HEK293 (cell line): ENCODE measurements around the gene TBC1D14.
A peak's percentile ranks its signal among the peaks of the same experiment; 100 is the strongest.

Source experiments
- CTCF ChIA-PET: fragments of 350-600 bp; formaldehyde crosslinking; extraction: SDS; loops from one replicate; lab custom pipeline; 2021; ENCODE audit warnings: antibody characterized with exemption; lab: Yijun Ruan, JAX
- POLR2A ChIA-PET: fragments of 300-600 bp; formaldehyde crosslinking; extraction: SDS; loops from one replicate; lab custom pipeline; 2020; ENCODE audit warnings: antibody characterized with exemption, inconsistent platforms; lab: Yijun Ruan, JAX
- H3K27ac ChIP-seq: fragments of 200-500 bp; sonication (Bioruptor generic); 2 replicates; pipeline ENCODE4 v1.5.1; 2014; ENCODE audit warnings: low read depth, low read length, control low read depth, inconsistent platforms; ENCODE audit errors: extremely low read depth
- H3K36me3 ChIP-seq, 2 experiments: fragments of 200-500 bp in 1 of 2; sonication (Bioruptor generic) in 1 of 2; 1 replicate in 1 of 2; 2 replicates in 1 of 2; pipeline ENCODE4 v1.5.1; 2014 to 2017; ENCODE audit warnings: inconsistent platforms in 2 of 2, low read length in 2 of 2; ENCODE audit not compliant: control insufficient read depth in 2 of 2, insufficient read depth in 1 of 2
- H3K4me1 ChIP-seq: fragments of 200-500 bp; sonication (Bioruptor generic); 2 replicates; pipeline ENCODE4 v1.5.1; 2014; ENCODE audit warnings: mild to moderate bottlenecking, low read length, inconsistent platforms; ENCODE audit not compliant: control insufficient read depth, insufficient read depth
- H3K4me3 ChIP-seq: 2 replicates; pipeline ENCODE4 v1.5.1; 2011; ENCODE audit warnings: low read depth, mild to moderate bottlenecking, control low read depth, low read length, moderate library complexity
- H3K9me3 ChIP-seq: fragments of 200-500 bp; sonication (Bioruptor generic); 2 replicates; pipeline ENCODE4 v1.5.1; 2014; ENCODE audit warnings: low read depth, low read length, inconsistent platforms; ENCODE audit not compliant: control insufficient read depth, insufficient read depth
- MZF1 ChIP-seq: fragments of 450-650 bp; formaldehyde crosslinking; IDR thresholded peaks from 2 replicates; pipeline ENCODE4 v1.5.1; 2017; ENCODE audit warnings: missing biosample characterization, missing genetic modification characterization, borderline replicate concordance
- SCRT2 ChIP-seq: fragments of 450-650 bp; formaldehyde crosslinking; IDR thresholded peaks from 2 replicates; pipeline ENCODE4 v1.5.1; 2016; ENCODE audit warnings: missing biosample characterization, missing genetic modification characterization
- SP2 ChIP-seq: fragments of 450-650 bp; formaldehyde crosslinking; IDR thresholded peaks from 2 replicates; pipeline ENCODE4 v1.5.1; 2016; ENCODE audit warnings: missing biosample characterization, missing genetic modification characterization
- ZBTB8A ChIP-seq: fragments of 450-650 bp; formaldehyde crosslinking; IDR thresholded peaks from 2 replicates; pipeline ENCODE4 v1.5.1; 2016; ENCODE audit warnings: missing biosample characterization, missing genetic modification characterization
- ZFP3 ChIP-seq: fragments of 450-650 bp; formaldehyde crosslinking; IDR thresholded peaks from 2 replicates; pipeline ENCODE4 v1.5.1; 2016; ENCODE audit warnings: low read depth, missing biosample characterization, missing genetic modification characterization
- ZNF132 ChIP-seq: fragments of 450-650 bp; formaldehyde crosslinking; IDR thresholded peaks from 2 replicates; pipeline ENCODE4 v1.5.1; 2017; ENCODE audit warnings: missing biosample characterization, missing genetic modification characterization, borderline replicate concordance
- ZNF16 ChIP-seq: fragments of 450-650 bp; formaldehyde crosslinking; IDR thresholded peaks from 2 replicates; pipeline ENCODE4 v1.5.1; 2016; ENCODE audit warnings: low read depth, missing biosample characterization, missing genetic modification characterization
- ZNF169 ChIP-seq: fragments of 450-650 bp; formaldehyde crosslinking; IDR thresholded peaks from 2 replicates; pipeline ENCODE4 v1.5.1; 2016; ENCODE audit warnings: missing biosample characterization, missing genetic modification characterization
- ZNF335 ChIP-seq: fragments of 450-650 bp; formaldehyde crosslinking; conservative IDR thresholded peaks from 2 replicates; pipeline ENCODE4 v1.5.1; 2016; ENCODE audit warnings: missing biosample characterization, missing genetic modification characterization
- ZNF391 ChIP-seq: fragments of 450-650 bp; formaldehyde crosslinking; IDR thresholded peaks from 2 replicates; pipeline ENCODE4 v1.5.1; 2016; ENCODE audit warnings: low read depth, missing biosample characterization, missing genetic modification characterization, borderline replicate concordance
- ZNF529 ChIP-seq: fragments of 450-650 bp; formaldehyde crosslinking; IDR thresholded peaks from 2 replicates; pipeline ENCODE4 v1.5.1; 2017; ENCODE audit warnings: missing genetic modification characterization, missing biosample characterization; ENCODE audit not compliant: insufficient replicate concordance
- ZNF600 ChIP-seq: fragments of 450-650 bp; formaldehyde crosslinking; IDR thresholded peaks from 2 replicates; pipeline ENCODE4 v1.5.1; 2016; ENCODE audit warnings: missing biosample characterization, missing genetic modification characterization
- ZNF654 ChIP-seq: fragments of 450-650 bp; formaldehyde crosslinking; IDR thresholded peaks from 2 replicates; pipeline ENCODE4 v1.5.1; 2016; ENCODE audit warnings: low read depth, missing biosample characterization, missing genetic modification characterization
- ZNF768 ChIP-seq: fragments of 450-650 bp; formaldehyde crosslinking; IDR thresholded peaks from 2 replicates; pipeline ENCODE4 v1.5.1; 2018; ENCODE audit warnings: missing biosample characterization, mild to moderate bottlenecking, missing genetic modification characterization
- ZSCAN30 ChIP-seq: fragments of 450-650 bp; IDR thresholded peaks from 2 replicates; pipeline ENCODE4 v1.5.1; 2018; ENCODE audit warnings: missing biosample characterization, mild to moderate bottlenecking, missing genetic modification characterization, moderate library complexity
- TF ChIP-seq, protein P1 (sequence below): fragments of 450-650 bp; formaldehyde crosslinking; IDR thresholded peaks from 2 replicates; pipeline ENCODE4 v1.5.1; 2017; ENCODE audit warnings: missing biosample characterization, mild to moderate bottlenecking, missing genetic modification characterization, moderate library complexity
- TF ChIP-seq, protein P2 (sequence below): fragments of 450-650 bp; formaldehyde crosslinking; IDR thresholded peaks from 2 replicates; pipeline ENCODE4 v1.5.1; 2016; ENCODE audit warnings: missing biosample characterization, missing genetic modification characterization
- TF ChIP-seq, protein P3 (sequence below): fragments of 450-650 bp; IDR thresholded peaks from 2 replicates; pipeline ENCODE4 v1.5.1; 2018; ENCODE audit warnings: missing biosample characterization, missing genetic modification characterization
- TF ChIP-seq, protein P4 (sequence below): fragments of 450-650 bp; formaldehyde crosslinking; IDR thresholded peaks from 2 replicates; pipeline ENCODE4 v1.5.1; 2016; ENCODE audit warnings: missing biosample characterization, missing genetic modification characterization

TBC1D14 gene

DNA sequence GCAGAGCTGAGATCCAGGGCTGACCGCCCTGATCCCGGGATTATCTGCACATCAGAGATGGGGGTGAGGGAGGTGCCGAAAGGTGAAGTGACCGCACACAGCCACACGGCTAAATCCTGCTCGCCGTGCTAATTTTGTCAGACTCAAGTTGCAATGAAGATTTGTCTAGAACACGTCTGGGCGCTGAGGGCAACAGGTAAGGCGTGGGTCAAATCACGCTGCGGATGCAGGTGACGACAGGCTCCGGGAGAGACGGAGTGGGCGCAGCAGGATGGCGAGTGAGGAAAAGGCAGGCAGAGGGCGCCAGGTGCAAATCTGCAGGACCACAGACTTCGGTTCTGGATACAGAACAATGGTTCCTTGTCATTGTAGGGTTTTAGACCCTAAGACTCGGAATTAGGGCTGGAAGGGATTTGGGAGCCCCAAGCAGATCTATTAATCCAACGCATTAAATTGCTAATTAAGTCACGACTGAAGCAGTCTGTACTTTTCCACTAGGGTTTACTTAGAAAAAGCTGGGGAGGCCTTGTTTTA is 1.9 kb upstream of the TBC1D14 start:
- Histone ChIP-seq H3K4me3 (no peak overlapping the region), H3K36me3 (no peaks in the 10 kb centered on the region)
- TF ChIP-seq ZNF768 (tag by site-specific recombination) (no peak), ZSCAN30 (tag by site-specific recombination) (no peak), ZNF169 (tag by site-specific recombination) (no peak), MZF1 (tag by site-specific recombination) (no peak), ZBTB8A (tag by site-specific recombination) (no peak), ZNF600 (no peak), ZNF335 (no peak), SP2 (tag by site-specific recombination) (no peak), ZNF391 (tag by site-specific recombination) (no peak), SCRT2 (0 out of 2 replicates have a peak, but pooled peaks have one; percentile 31), ZNF654 (tag by site-specific recombination) (peak; percentile 23; the same call in 1 of the 2 replicates), ZNF16 (tag by site-specific recombination) (no peak), ZNF132 (tag by site-specific recombination) (no peak), ZFP3 (tag by site-specific recombination) (no peak), ZNF529 (tag by site-specific recombination) (no peak)
- TF ChIP-seq, protein P1, sequence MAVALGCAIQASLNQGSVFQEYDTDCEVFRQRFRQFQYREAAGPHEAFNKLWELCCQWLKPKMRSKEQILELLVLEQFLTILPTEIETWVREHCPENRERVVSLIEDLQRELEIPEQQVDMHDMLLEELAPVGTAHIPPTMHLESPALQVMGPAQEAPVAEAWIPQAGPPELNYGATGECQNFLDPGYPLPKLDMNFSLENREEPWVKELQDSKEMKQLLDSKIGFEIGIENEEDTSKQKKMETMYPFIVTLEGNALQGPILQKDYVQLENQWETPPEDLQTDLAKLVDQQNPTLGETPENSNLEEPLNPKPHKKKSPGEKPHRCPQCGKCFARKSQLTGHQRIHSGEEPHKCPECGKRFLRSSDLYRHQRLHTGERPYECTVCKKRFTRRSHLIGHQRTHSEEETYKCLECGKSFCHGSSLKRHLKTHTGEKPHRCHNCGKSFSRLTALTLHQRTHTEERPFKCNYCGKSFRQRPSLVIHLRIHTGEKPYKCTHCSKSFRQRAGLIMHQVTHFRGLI = no peak
- TF ChIP-seq, protein P2, sequence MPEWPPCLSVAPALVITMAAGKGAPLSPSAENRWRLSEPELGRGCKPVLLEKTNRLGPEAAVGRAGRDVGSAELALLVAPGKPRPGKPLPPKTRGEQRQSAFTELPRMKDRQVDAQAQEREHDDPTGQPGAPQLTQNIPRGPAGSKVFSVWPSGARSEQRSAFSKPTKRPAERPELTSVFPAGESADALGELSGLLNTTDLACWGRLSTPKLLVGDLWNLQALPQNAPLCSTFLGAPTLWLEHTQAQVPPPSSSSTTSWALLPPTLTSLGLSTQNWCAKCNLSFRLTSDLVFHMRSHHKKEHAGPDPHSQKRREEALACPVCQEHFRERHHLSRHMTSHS (tag by site-specific recombination) = no peak
- TF ChIP-seq, protein P3, sequence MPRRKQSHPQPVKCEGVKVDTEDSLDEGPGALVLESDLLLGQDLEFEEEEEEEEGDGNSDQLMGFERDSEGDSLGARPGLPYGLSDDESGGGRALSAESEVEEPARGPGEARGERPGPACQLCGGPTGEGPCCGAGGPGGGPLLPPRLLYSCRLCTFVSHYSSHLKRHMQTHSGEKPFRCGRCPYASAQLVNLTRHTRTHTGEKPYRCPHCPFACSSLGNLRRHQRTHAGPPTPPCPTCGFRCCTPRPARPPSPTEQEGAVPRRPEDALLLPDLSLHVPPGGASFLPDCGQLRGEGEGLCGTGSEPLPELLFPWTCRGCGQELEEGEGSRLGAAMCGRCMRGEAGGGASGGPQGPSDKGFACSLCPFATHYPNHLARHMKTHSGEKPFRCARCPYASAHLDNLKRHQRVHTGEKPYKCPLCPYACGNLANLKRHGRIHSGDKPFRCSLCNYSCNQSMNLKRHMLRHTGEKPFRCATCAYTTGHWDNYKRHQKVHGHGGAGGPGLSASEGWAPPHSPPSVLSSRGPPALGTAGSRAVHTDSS (tag by site-specific recombination) = no peak
- TF ChIP-seq, protein P4, sequence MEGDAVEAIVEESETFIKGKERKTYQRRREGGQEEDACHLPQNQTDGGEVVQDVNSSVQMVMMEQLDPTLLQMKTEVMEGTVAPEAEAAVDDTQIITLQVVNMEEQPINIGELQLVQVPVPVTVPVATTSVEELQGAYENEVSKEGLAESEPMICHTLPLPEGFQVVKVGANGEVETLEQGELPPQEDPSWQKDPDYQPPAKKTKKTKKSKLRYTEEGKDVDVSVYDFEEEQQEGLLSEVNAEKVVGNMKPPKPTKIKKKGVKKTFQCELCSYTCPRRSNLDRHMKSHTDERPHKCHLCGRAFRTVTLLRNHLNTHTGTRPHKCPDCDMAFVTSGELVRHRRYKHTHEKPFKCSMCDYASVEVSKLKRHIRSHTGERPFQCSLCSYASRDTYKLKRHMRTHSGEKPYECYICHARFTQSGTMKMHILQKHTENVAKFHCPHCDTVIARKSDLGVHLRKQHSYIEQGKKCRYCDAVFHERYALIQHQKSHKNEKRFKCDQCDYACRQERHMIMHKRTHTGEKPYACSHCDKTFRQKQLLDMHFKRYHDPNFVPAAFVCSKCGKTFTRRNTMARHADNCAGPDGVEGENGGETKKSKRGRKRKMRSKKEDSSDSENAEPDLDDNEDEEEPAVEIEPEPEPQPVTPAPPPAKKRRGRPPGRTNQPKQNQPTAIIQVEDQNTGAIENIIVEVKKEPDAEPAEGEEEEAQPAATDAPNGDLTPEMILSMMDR (tag by site-specific recombination) = peak; percentile 35; the same call in 1 of the 2 replicates
- TF ChIP-seq, all 188 proteins: peak for 3
- H3K4me1 ChIP-seq = no peaks in the 10 kb centered on the region
- no peaks in the 10 kb centered on the region for H3K9me3 ChIP-seq
- ChIA-PET POLR2A (no interaction called here), CTCF (interaction anchor here (0.5 to 2.0 kb wide), 5 partner anchors 20 to 161 kb away, joined by 3 to 7 read pairs (median 3); no protein-coding TSS in a partner anchor)
- no peak overlapping the region for H3K27ac ChIP-seq
